Measurements from ENCODE around the gene SHC3.

- TF ChIP-seq, protein P1, sequence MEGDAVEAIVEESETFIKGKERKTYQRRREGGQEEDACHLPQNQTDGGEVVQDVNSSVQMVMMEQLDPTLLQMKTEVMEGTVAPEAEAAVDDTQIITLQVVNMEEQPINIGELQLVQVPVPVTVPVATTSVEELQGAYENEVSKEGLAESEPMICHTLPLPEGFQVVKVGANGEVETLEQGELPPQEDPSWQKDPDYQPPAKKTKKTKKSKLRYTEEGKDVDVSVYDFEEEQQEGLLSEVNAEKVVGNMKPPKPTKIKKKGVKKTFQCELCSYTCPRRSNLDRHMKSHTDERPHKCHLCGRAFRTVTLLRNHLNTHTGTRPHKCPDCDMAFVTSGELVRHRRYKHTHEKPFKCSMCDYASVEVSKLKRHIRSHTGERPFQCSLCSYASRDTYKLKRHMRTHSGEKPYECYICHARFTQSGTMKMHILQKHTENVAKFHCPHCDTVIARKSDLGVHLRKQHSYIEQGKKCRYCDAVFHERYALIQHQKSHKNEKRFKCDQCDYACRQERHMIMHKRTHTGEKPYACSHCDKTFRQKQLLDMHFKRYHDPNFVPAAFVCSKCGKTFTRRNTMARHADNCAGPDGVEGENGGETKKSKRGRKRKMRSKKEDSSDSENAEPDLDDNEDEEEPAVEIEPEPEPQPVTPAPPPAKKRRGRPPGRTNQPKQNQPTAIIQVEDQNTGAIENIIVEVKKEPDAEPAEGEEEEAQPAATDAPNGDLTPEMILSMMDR (conservative IDR thresholded peaks at IDR 0.05 in 1 of 2, IDR thresholded peaks at IDR 0.05 in 1 of 2; ENCODE audit: extremely low read depth in 1 of 2, insufficient read depth in 1 of 2, low read depth in 1 of 2, low read length in 2 of 2) = no peak
- TF ChIP-seq EZH2 (IDR thresholded peaks at IDR 0.05; ENCODE audit: borderline replicate concordance, low read length) = no peak
Observed at GRCh38 chr9:89078421-89078820, 100.2 kb downstream of the SHC3 start.

Data from mammary epithelial cell (primary cell).